Activated CD8-positive, alpha-beta memory T cell treated with anti-CD3 and anti-CD28 coated beads for 48 hours (primary cell): ENCODE data around the gene SNN.

Source experiments
- DNase-seq, 3 experiments: peaks; one replicate each; pipeline ENCODE4 v3.0.0-alpha.2; 2020; ENCODE audit warnings: low read depth in 2 of 3, low spot score in 2 of 3

SNN gene

GRCh38 chr16:11727796-11728543 lies 59.7 kb downstream of the SNN start:
- no peak for DNase-seq
